Measurements from ENCODE around the gene LRRC4C.
"Not testable (repeated sequence)": the region's sequence is repeated elsewhere in the genome, so short reads cannot be mapped to it uniquely, and the experiment has no call there.

Gene LRRC4C

GRCh38 chr11:40170078-40170477 is 1289.4 kb downstream of the LRRC4C start:
- DNase-seq (ENCODE audit: low spot score) = no peak

DNA sequence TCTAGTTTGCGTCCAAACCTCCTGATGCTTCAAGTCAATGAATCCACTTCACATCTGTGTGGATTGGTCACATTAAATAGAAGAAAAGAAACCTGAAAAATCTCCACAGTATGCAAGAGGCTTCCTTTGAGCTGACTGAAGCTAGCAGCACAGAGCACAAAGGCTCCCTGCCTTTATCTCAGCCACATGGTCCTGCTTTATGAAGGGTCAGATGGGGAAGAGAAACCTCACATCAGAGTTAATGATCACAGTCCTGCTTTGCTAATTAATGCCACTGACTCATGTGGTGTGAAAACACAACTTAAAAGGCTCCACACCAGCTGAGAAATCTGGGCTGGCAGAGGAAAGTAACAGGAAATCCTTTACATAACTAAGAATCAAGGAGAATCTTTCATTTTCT is 1291.0 kb downstream of the LRRC4C start:
- DNase-seq (ENCODE audit: low spot score) = no peak

DNA sequence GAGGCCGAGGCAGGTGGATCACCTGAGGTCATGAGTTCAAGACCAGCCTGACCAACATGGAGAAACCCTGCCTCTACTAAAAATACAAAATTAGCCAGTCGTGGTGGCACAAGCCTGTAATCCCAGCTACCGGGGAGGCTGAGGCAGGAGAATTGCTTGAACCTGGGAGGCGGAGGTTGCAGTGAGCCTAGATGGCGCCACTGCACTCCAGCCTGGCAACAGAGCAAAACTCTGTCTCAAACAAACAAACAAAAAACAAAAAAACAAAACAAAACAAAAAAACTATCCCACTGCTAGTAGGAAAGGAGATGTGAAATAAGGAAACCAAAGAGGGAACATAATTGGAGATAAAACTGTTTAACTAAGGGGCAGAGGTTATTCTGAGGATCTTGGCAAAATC is 1291.6 kb downstream of the LRRC4C start:
- DNase-seq (ENCODE audit: low spot score) = not testable (repeated sequence)

GRCh38 chr11:40166892-40167291 is 1292.6 kb downstream of the LRRC4C start:
- DNase-seq (ENCODE audit: low spot score) = no peak

GRCh38 chr11:40162901-40163883 is 1296.3 kb downstream of the LRRC4C start:
- DNase-seq (ENCODE audit: low spot score) = no peak

GRCh38 chr11:40161854-40162410 is 1297.5 kb downstream of the LRRC4C start:
- no peak for DNase-seq (ENCODE audit: low spot score)

- no peak for DNase-seq (ENCODE audit: low spot score)
These were observed 1299.0 kb downstream of the LRRC4C start for GRCh38 chr11:40160418-40160817.

DNA sequence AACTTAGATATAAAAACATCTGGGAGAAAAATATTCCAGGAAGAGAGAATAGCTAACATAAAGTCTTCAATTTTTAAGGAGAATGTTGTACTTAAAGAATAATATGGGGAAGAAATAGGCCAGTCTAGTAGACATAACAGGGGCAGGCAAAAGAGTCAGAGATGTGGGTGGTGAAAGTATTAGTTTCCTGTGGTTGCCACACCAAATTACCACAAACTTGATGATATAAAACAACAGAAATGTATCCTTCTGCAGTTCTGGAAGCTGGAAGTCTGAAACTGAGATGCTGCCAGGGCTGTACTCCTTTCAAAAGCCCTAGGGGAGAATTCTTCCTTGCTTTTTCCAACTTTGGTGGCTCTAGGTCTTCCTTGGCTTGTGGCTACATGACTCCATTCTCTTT is 1309.7 kb downstream of the LRRC4C start:
- DNase-seq (ENCODE audit: low spot score) = no peak

GRCh38 chr11:40140560-40140959 is 1318.9 kb downstream of the LRRC4C start:
- DNase-seq (ENCODE audit: low spot score) = no peak

DNA sequence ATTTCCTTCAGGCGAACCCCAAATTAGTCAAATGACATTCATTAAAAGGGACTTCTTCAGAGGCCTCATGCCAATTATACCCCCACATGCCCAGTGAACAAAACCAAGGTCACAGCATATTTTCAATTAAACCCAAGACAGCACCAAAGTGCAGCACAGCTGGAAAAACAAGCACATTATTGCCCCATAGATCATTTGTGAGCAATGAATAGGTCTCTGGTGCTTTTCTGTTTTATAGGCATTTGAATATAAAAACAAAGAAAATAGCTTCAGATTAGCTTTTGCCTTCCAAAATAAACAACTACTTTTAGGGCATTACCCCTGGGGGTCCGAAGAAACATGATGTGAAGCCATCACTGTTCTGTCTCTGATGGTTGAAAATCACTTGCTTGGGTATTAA is 1319.9 kb downstream of the LRRC4C start:
- DNase-seq (ENCODE audit: low spot score) = no peak

DNA sequence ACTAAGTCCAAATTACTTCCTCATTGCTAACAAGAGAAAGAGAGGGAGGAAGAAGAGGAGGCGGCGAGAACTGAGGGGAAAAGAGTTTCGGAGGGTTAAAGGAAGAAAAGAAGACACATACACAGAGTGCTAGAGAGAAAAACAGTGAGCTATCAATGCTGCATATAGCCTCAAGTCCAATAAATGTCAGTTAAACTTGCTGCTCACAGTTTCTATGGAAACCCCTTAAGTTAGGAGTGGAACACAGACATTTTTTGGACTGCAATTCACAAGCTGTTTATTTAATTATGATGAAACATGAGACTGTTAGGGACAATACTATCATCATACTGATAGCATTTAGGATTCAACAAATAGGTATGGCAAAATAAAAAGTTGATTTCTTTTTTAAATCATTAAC is 1320.4 kb downstream of the LRRC4C start:
- no peak for DNase-seq (ENCODE audit: low spot score)

GRCh38 chr11:40134820-40135570 is 1324.5 kb downstream of the LRRC4C start:
- DNase-seq (ENCODE audit: low spot score) = no peak

GRCh38 chr11:40133498-40133897 is 1326.0 kb downstream of the LRRC4C start:
- no peak for DNase-seq (ENCODE audit: low spot score)

GRCh38 chr11:40132912-40133311 is 1326.5 kb downstream of the LRRC4C start:
- no peak for DNase-seq (ENCODE audit: low spot score)

DNA sequence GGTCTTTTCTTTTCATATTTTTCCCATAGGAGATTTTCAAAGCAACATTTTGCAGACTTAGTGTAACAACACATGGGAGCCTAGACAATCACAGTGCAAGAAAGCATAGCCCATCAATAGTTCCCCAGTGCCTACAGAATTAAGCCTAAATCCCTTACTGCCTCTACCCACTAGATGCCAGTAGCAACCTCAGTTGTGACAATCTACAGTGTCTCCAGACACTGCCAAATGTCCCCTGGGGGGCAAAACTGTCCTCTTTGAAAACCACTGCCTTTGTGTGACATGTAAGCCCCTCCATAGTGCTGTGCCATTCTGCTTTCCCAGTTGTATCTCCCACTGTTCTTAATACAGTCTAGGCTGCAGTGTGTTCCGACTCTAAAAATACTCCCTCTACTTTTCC is 1329.0 kb downstream of the LRRC4C start:
- no peak for DNase-seq (ENCODE audit: low spot score)

DNA sequence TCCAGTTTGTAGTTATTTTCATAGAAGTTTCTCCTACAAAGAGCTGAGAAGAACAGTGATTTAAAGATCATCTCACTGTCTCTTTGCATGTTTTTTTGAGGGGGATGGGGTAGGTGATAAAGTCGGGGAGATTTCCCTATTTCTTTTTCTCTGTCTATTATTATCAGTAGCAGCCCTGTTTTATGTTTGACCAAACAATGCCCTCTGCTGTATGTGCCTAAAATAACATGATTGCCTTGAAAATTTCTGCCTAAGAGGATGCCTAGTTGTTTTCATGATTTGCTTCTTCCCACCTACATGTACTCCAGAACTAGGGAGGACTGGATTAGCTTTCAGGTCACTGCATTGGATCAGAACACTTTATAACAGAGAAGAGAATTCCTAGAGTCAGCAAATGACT is 1330.2 kb downstream of the LRRC4C start:
- no peak for DNase-seq (ENCODE audit: low spot score)

- DNase-seq (ENCODE audit: low spot score) = no peak
These were observed 1334.4 kb downstream of the LRRC4C start for GRCh38 chr11:40125054-40125453.

- no peak for DNase-seq (ENCODE audit: low spot score)
These were observed 1339.8 kb downstream of the LRRC4C start for GRCh38 chr11:40119661-40120060.

- DNase-seq (ENCODE audit: low spot score) = no peak
These were observed 1340.7 kb downstream of the LRRC4C start for GRCh38 chr11:40118780-40119179.

DNA sequence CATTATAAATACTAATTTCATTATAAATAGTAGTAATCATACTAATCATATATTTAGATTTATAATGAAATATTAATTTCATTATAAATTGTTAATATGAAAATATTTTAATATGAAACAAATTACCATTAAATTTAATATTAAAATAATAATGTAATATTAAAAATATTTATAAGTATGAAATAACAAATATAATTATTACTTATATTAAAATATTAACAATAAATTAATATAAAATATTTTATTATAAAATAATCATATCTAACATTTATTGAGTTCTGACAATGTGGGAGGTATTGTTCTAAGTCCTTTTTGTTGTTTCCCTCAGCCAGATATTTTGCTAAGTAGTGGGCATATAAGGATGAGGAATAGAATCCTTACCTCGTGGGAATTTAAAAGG is 1341.4 kb downstream of the LRRC4C start:
- DNase-seq (ENCODE audit: low spot score) = no peak

- DNase-seq (ENCODE audit: low spot score) = no peak
These were observed 1354.4 kb downstream of the LRRC4C start for GRCh38 chr11:40104941-40105550.

DNA sequence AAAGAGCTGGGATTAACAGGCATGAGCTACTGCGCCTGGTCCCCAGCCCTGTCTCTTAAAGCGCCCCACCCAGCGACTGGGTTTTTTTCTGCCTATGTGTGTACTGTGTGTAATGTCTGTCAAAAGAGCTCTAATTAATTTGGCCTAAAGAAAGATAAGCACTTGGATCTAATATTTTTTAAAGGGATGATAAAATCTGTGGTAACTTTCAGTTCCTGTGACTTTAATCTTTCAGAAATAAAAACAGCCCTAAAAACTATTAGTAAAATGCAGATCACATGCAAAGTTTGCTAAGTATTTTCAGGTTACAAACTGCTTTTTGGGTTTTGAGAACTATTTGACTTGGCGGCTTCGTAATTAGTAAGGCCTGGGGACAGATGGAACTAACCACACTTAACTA is 1358.7 kb downstream of the LRRC4C start:
- DNase-seq (ENCODE audit: low spot score) = no peak

Data from CD4-positive, alpha-beta T cell treated with Interleukin-6 at 100 ng/mL for 8 hours (primary cell).